ENCODE measurements around the gene SDCCAG8.

Gene SDCCAG8

DNA sequence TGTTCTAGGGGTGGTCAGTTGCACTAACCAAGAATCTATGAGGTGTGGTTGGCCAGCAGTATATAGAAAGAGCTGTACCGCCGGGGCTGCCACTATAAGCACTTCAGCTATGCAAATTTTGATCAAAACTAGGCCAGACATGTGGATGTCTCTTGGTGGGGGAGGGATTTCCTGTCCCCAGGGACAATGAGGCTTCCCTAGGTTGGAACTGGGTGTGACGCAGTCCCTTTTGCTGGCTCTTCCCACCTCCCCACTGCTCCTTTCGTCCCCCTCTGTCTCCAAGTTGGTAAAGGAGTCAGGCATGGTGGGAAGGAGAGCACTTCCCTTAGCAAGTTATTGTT, 13.6 kb downstream of the SDCCAG8 start:
- Histone ChIP-seq H3K36me3 (ENCODE audit: insufficient read depth, low read length) (peaks cover 22% of the 10 kb centered on the region), H3K4me2 (ENCODE audit: low read length) (no peak overlapping the region), H3K4me1 (ENCODE audit: control insufficient read depth, insufficient read depth, low read length) (peaks cover 49% of the 10 kb centered on the region), H3K9me3 (replicated peaks; ENCODE audit: low read length) (no peaks in the 10 kb centered on the region), H3K4me3 (ENCODE audit: low read length) (no peak overlapping the region), H3K27me3 (ENCODE audit: control insufficient read depth, insufficient read depth, low read length) (no peaks in the 10 kb centered on the region), H3K9ac (ENCODE audit: low read depth, low read length) (no peak overlapping the region)

DNA sequence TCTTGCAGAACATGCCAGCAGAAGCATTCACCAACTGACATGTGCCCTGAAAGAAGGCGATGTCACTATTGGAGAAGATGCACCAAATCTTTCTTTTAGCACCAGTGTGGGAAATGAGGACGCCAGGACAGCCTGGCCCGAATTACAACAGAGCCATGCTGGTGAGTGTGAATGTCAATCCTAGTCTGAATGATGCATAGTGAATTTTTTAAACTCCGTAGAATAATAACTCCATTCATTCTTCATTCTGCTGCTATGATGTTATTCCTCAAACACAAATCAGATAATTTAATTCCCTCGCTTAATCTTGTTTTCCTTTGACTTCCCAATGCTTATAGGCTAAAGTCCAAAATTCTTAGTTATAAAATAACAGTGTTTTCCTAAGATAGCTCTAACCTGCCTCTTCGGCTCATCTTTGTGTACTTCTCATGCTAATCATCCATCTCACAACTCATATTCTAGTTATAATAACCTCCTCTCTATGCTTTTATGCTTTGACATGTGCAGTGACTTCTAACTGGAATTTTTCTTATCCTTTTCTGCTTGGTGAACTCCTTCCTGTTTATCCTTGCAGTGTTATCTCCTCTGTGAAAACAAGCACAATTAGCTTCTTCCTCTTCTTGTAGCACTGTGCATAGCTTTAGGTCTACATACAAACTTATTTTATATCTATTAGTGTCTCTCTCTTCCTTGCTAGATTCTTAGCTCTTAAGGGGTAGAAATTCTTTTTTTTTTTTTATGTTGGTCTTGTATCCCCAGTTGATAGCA, 14.4 kb downstream of the SDCCAG8 start:
- H3K9ac ChIP-seq (ENCODE audit: low read depth, low read length) = no peak overlapping the region
- peaks cover 28% of the 10 kb centered on the region for H3K36me3 ChIP-seq (ENCODE audit: insufficient read depth, low read length)
- no peaks in the 10 kb centered on the region for H3K27me3 ChIP-seq (ENCODE audit: control insufficient read depth, insufficient read depth, low read length)
- H3K9me3 ChIP-seq (replicated peaks; ENCODE audit: low read length) = no peaks in the 10 kb centered on the region
- H3K4me2 ChIP-seq (ENCODE audit: low read length) = no peak overlapping the region
- H3K4me3 ChIP-seq (ENCODE audit: low read length) = no peak overlapping the region
- H3K4me1 ChIP-seq (ENCODE audit: control insufficient read depth, insufficient read depth, low read length) = peaks cover 41% of the 10 kb centered on the region

DNA sequence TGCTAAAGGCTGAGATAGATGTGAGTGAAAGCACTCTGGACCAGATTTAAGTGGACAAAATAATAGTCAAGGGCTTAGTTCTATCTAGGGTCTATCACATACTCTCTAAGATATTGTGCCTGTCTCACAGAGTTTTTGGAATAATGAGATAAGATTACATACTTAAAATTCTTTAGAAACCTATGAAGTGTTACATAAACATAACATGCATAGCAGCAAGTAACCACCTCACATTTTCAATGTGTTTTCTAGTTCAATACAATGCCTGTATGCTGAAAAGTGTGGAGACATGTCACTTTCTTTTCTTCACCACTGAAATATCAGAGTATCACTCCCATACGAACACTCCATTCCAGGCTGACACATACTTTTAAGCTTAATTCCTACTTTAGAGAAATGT, 16.2 kb downstream of the SDCCAG8 start:
- Histone ChIP-seq H3K36me3 (ENCODE audit: insufficient read depth, low read length) (peaks cover 39% of the 10 kb centered on the region), H3K4me3 (ENCODE audit: low read length) (no peak overlapping the region)

DNA sequence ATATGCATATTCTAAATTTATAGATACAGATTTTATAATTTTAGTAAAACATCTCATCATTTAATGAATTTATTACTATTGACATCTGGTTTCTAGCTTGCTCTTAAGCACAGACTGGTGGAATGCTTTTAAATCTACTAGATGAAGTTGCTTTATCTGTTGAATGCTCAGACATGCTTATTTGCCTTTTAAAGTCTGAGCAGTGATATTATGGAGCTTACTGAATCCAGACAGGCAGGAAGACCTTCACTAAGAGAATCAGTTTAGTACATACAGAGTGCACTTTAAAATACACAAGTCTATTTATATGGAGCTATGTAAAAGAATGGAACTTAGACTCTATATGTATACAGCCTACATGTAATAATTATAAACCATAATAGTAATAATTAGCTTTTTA, 16.6 kb downstream of the SDCCAG8 start:
- Histone ChIP-seq H3K9ac (ENCODE audit: low read depth, low read length) (peak overlapping the region; percentile 16), H3K4me1 (ENCODE audit: control insufficient read depth, insufficient read depth, low read length) (peaks cover 31% of the 10 kb centered on the region), H3K4me2 (ENCODE audit: low read length) (peak overlapping the region; percentile 17), H3K27me3 (ENCODE audit: control insufficient read depth, insufficient read depth, low read length) (no peaks in the 10 kb centered on the region), H3K9me3 (replicated peaks; ENCODE audit: low read length) (no peaks in the 10 kb centered on the region), H3K36me3 (ENCODE audit: insufficient read depth, low read length) (peaks cover 41% of the 10 kb centered on the region), H3K4me3 (ENCODE audit: low read length) (no peak overlapping the region)

More for the DNA sequence above, 16.2 kb downstream of the SDCCAG8 start:
- H3K9ac ChIP-seq (ENCODE audit: low read depth, low read length) = peak overlapping the region; percentile 16
- no peaks in the 10 kb centered on the region for H3K9me3 ChIP-seq (replicated peaks; ENCODE audit: low read length)
- H3K4me2 ChIP-seq (ENCODE audit: low read length) = peak overlapping the region; percentile 17
- H3K4me1 ChIP-seq (ENCODE audit: control insufficient read depth, insufficient read depth, low read length) = peaks cover 31% of the 10 kb centered on the region
- no peaks in the 10 kb centered on the region for H3K27me3 ChIP-seq (ENCODE audit: control insufficient read depth, insufficient read depth, low read length)

DNA sequence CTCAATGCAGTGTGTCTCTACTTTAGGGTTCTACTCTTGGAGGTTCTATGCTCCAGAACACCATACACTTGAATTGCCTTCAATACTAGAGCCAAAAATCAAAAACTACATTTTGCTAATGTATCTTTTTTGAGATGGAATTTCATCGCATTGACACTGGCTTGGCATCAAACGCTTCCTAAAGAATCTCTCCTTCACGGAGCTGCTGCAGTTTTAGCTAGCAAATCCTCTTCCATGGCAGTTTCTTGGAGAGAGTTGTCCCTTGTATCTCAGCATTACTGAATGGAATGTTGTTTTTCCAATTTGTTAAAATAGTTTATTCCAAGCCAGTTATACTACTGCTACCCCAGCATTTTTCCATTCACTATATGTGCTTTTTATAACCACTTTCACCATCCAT, 17.7 kb downstream of the SDCCAG8 start:
- no peaks in the 10 kb centered on the region for H3K27me3 ChIP-seq (ENCODE audit: control insufficient read depth, insufficient read depth, low read length)
- H3K4me2 ChIP-seq (ENCODE audit: low read length) = no peak overlapping the region
- peaks cover 41% of the 10 kb centered on the region for H3K36me3 ChIP-seq (ENCODE audit: insufficient read depth, low read length)
- H3K4me3 ChIP-seq (ENCODE audit: low read length) = no peak overlapping the region
- H3K9ac ChIP-seq (ENCODE audit: low read depth, low read length) = no peak overlapping the region
- peaks cover 20% of the 10 kb centered on the region for H3K4me1 ChIP-seq (ENCODE audit: control insufficient read depth, insufficient read depth, low read length)
- H3K9me3 ChIP-seq (replicated peaks; ENCODE audit: low read length) = no peaks in the 10 kb centered on the region

DNA sequence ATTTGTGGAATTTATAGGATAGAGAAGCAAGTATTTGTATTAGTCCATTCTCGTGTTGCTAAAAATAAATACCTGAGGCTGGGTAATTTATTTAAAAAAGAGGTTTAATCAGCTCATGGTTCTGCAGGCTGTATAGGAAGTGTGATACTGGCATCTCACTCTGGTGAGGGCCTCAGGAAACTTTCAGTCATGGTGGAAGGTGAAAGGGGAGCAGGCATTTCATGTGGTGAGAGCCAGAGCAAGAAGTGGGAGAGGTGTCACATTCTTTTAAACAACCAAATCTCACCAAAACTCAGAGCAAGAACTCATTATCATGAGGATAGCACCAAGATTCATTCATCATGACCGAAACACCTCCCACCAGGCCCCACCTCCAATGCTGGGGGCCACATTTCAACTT, 18.1 kb downstream of the SDCCAG8 start:
- no peak overlapping the region for H3K4me2 ChIP-seq (ENCODE audit: low read length)
- H3K36me3 ChIP-seq (ENCODE audit: insufficient read depth, low read length) = peaks cover 41% of the 10 kb centered on the region
- peaks cover 15% of the 10 kb centered on the region for H3K4me1 ChIP-seq (ENCODE audit: control insufficient read depth, insufficient read depth, low read length)
- H3K27me3 ChIP-seq (ENCODE audit: control insufficient read depth, insufficient read depth, low read length) = no peaks in the 10 kb centered on the region
- H3K9ac ChIP-seq (ENCODE audit: low read depth, low read length) = no peak overlapping the region
- H3K4me3 ChIP-seq (ENCODE audit: low read length) = no peak overlapping the region
- H3K9me3 ChIP-seq (replicated peaks; ENCODE audit: low read length) = no peaks in the 10 kb centered on the region

DNA sequence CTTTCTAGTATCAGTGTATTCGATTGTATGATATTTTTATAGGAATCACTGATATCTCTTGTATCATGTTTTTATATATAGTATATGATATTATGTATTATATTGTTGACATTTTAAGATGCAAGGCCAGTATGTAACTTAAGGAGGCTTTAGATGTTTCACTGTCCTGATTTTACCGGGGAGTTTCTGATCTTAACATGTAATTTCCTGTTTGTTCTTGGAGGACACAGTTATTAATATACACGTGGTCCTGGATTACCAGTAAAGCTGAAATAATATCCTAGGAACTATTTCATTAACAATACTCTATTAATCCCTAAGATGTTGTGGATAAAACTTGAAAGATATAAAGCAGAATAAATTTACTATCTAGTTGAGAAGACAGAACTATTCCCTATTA, 19.5 kb downstream of the SDCCAG8 start:
- peaks cover 40% of the 10 kb centered on the region for H3K36me3 ChIP-seq (ENCODE audit: insufficient read depth, low read length)

DNA sequence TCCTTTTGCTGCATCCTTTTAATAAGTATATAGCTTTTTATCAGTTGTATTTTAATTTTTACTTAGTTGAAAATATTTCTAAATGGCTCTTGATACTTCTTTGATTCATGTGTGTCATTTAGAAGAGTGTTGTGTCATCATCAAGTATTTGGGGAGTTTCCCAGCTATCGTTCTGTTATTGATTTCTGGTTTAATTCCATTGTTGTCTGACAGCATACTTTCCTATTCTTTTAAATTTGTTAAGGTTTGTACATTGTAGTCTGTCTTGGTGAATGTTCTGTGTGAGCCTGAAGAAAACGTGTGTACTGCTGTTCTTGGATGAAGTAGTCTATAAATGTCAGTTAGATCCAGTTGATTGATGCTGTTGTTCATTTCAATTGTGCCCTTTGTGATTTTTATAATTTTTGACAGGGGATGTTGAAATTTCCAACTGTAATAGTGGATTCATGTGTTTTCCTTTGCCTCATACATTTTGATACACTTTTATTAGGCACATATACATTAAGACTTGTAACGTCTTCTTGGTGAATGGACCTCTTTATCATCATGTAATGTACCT, 24.8 kb downstream of the SDCCAG8 start:
- no peak overlapping the region for H3K4me2 ChIP-seq (ENCODE audit: low read length)
- no peak overlapping the region for H3K9ac ChIP-seq (ENCODE audit: low read depth, low read length)
- H3K4me1 ChIP-seq (ENCODE audit: control insufficient read depth, insufficient read depth, low read length) = no peaks in the 10 kb centered on the region
- peaks cover 15% of the 10 kb centered on the region for H3K36me3 ChIP-seq (ENCODE audit: insufficient read depth, low read length)
- H3K27me3 ChIP-seq (ENCODE audit: control insufficient read depth, insufficient read depth, low read length) = no peaks in the 10 kb centered on the region
- H3K4me3 ChIP-seq (ENCODE audit: low read length) = no peak overlapping the region
- H3K9me3 ChIP-seq (replicated peaks; ENCODE audit: low read length) = no peaks in the 10 kb centered on the region

More for the DNA sequence above, 19.5 kb downstream of the SDCCAG8 start:
- Histone ChIP-seq H3K4me2 (ENCODE audit: low read length) (no peak overlapping the region), H3K4me3 (ENCODE audit: low read length) (no peak overlapping the region), H3K9me3 (replicated peaks; ENCODE audit: low read length) (no peaks in the 10 kb centered on the region), H3K9ac (ENCODE audit: low read depth, low read length) (no peak overlapping the region), H3K27me3 (ENCODE audit: control insufficient read depth, insufficient read depth, low read length) (no peaks in the 10 kb centered on the region), H3K4me1 (ENCODE audit: control insufficient read depth, insufficient read depth, low read length) (peaks cover 8% of the 10 kb centered on the region)

DNA sequence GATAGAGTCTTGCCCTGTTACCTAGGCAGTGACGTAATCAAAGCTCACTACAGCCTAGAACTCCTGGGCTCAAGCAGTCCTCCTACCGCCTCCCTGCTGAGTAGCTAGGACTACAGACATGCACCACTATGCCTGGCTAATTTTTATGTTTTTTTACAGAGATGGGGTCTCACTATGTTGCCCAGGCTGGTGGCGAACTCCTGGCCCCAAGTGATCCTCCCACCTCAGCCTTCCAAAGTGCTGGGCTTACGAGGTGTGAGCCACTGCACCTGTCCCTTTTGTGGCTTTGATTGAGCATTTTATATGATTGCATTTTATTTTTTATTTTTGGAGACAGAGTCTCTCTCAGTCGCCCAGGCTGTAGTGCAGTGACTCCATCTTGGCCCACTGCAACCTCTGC, 25.8 kb downstream of the SDCCAG8 start:
- peaks cover 14% of the 10 kb centered on the region for H3K36me3 ChIP-seq (ENCODE audit: insufficient read depth, low read length)
- H3K4me3 ChIP-seq (ENCODE audit: low read length) = no peak overlapping the region
- no peaks in the 10 kb centered on the region for H3K27me3 ChIP-seq (ENCODE audit: control insufficient read depth, insufficient read depth, low read length)
- peaks cover 6% of the 10 kb centered on the region for H3K4me1 ChIP-seq (ENCODE audit: control insufficient read depth, insufficient read depth, low read length)
- no peaks in the 10 kb centered on the region for H3K9me3 ChIP-seq (replicated peaks; ENCODE audit: low read length)
- no peak overlapping the region for H3K4me2 ChIP-seq (ENCODE audit: low read length)
- no peak overlapping the region for H3K9ac ChIP-seq (ENCODE audit: low read depth, low read length)

DNA sequence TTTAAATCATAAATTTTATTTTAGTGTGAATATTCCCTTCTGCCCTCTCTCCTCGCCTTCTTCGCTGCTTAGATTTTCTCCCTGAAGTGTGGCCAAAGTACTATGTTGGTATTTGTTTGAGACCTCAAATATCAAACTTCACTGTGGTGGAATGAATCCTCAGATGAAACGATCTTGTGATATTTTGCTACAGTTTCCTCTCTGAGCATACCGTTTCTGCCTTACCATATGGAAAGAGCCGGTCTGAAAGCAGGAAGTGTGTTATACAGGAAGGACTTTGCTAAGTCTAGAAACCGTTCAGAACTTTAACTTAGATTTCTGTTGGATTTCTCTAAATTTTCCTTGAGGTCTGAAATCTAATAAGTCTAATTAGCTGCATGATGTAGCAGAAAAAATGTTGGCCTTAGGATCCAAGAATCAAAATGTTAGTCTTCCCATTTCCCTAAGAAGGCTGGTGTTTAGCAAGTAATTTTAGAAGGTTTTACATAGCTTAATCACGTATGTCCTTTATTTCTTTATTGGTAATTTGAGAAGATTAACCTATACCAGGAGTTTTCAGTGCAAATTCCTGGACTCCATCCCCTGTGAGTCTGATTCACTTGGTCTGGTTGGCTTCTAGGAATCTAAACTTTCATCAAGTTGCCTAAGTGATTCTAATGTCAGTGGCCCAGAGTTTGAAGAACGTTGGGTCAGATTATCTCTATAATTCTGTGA, 30.7 kb downstream of the SDCCAG8 start:
- H3K27me3 ChIP-seq (ENCODE audit: control insufficient read depth, insufficient read depth, low read length) = no peaks in the 10 kb centered on the region
- peak overlapping the region; percentile 25 for H3K4me2 ChIP-seq (ENCODE audit: low read length)
- peaks cover 19% of the 10 kb centered on the region for H3K36me3 ChIP-seq (ENCODE audit: insufficient read depth, low read length)
- H3K4me3 ChIP-seq (ENCODE audit: low read length) = no peak overlapping the region
- H3K9ac ChIP-seq (ENCODE audit: low read depth, low read length) = peak overlapping the region; percentile 11
- H3K4me1 ChIP-seq (ENCODE audit: control insufficient read depth, insufficient read depth, low read length) = peaks cover 31% of the 10 kb centered on the region
- no peaks in the 10 kb centered on the region for H3K9me3 ChIP-seq (replicated peaks; ENCODE audit: low read length)

DNA sequence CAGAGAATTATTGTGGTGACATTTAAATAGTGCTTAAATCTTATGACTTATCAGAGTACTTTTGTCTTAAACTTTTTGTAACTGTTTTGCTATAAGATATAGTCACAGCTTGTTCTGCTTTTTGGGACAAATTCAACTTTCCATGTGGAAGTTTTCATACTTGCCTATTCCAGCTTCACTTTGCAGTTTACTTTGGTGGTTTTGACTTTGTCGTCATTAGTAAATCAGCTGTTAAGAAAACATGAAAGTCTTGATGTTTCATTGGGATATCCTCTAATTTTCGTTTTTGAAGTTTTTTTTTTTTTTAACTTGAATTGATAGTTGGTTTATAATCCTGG, 31.3 kb downstream of the SDCCAG8 start:
- Histone ChIP-seq H3K9me3 (replicated peaks; ENCODE audit: low read length) (no peaks in the 10 kb centered on the region), H3K9ac (ENCODE audit: low read depth, low read length) (peak overlapping the region; percentile 11), H3K27me3 (ENCODE audit: control insufficient read depth, insufficient read depth, low read length) (no peaks in the 10 kb centered on the region), H3K4me2 (ENCODE audit: low read length) (peak overlapping the region; percentile 25), H3K4me1 (ENCODE audit: control insufficient read depth, insufficient read depth, low read length) (peaks cover 36% of the 10 kb centered on the region), H3K36me3 (ENCODE audit: insufficient read depth, low read length) (peaks cover 19% of the 10 kb centered on the region), H3K4me3 (ENCODE audit: low read length) (no peak overlapping the region)

Data from skeletal muscle satellite cell (primary cell).